Panc1 (cell line): ENCODE measurements around the gene COPB2.

Experiments
- CTCF ChIP-seq: fragments of 450-650 bp; IDR thresholded peaks from 2 replicates; pipeline ENCODE4 v1.5.1; 2017; ENCODE audit warnings: mild to moderate bottlenecking
- POLR2AphosphoS5 ChIP-seq: IDR thresholded peaks from 2 replicates; pipeline ENCODE4 v1.6.1; 2012; ENCODE audit warnings: mild to moderate bottlenecking, low read depth, low read length, moderate library complexity
- REST ChIP-seq, 2 experiments: IDR thresholded peaks; 2 replicates each; pipeline ENCODE4 v1.6.1; 2011 to 2012; ENCODE audit warnings: low read depth in 2 of 2, control low read depth in 1 of 2, low read length in 1 of 2, mild to moderate bottlenecking in 1 of 2, moderate library complexity in 1 of 2; ENCODE audit not compliant: insufficient read depth in 1 of 2
- SIN3A ChIP-seq: IDR thresholded peaks from 2 replicates; pipeline ENCODE4 v1.6.1; 2012; ENCODE audit warnings: low read depth, mild to moderate bottlenecking, low read length, moderate library complexity, borderline replicate concordance; ENCODE audit not compliant: insufficient read depth
- TCF7L2 ChIP-seq: IDR thresholded peaks from 2 replicates; pipeline ENCODE4 v1.6.1; 2011; ENCODE audit warnings: mild to moderate bottlenecking, low read depth, low read length, inconsistent platforms

DNA sequence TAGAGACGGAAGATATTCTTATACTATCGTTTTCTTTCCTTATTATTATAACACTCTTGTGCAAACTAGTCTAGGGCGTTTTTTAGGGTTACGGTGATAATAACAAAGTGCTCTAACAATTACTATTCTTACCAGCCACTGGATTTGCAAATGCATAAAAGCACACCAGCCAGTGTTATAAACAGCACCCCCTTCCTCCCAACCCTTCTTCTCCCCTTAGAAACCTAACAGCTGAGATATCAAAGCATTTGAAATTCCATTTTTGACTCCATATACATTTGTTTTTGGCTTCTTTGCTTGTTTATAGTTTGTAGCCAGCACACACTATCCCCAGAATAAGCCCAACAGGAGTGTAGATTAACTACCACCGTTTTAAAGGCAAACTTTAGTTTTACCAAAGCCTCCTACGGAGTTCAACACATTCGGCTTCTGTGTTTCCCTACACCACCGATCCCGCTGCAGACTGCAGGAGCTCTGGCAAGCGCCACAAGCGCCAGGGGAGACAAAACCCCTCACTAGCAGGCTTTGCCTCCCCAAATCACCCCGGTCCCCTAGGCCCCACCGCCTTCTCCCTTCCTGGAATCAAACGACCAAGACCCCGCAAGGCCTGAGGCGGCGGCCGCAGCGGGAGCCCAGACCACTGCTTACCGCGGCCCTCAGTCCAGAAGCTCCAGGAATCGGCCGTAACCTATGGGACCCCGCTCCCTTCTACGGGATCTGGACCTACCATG lies 461 bp downstream of the COPB2 start:
- TF ChIP-seq CTCF: no peak
- TF ChIP-seq REST (IDR thresholded peaks at IDR 0.05; ENCODE audit: insufficient read depth in 1 of 2, low read depth in 2 of 2, low read length in 1 of 2): no peak
- TF ChIP-seq TCF7L2: no peak
- TF ChIP-seq POLR2AphosphoS5: no peak
- no peak for TF ChIP-seq SIN3A
